Fibroblast of pulmonary artery (primary cell): ENCODE results near the gene RASAL2.

Source experiments
- DNase-seq: peaks from one replicate; pipeline ENCODE4 v3.0.0-alpha.2; 2010; ENCODE audit warnings: low read depth
- H3K4me3 ChIP-seq: replicated peaks from 2 replicates; pipeline ENCODE4 v1.5.1; 2011; ENCODE audit warnings: low read depth, mild to moderate bottlenecking, control low read depth, low read length, moderate library complexity
- CTCF ChIP-seq: IDR thresholded peaks from 2 replicates; pipeline ENCODE4 v1.5.1; 2011; ENCODE audit warnings: mild to moderate bottlenecking, control low read depth, low read length, inconsistent platforms; ENCODE audit errors: missing control alignments

RASAL2 gene

GRCh38 chr1:178354816-178355215 lies 260.9 kb downstream of the RASAL2 start:
- no peak for TF ChIP-seq CTCF

GRCh38 chr1:178356299-178356698 lies 262.4 kb downstream of the RASAL2 start:
- DNase-seq, result no peak
- TF ChIP-seq CTCF, result no peak
- H3K4me3 ChIP-seq, result no peak overlapping the region

More at GRCh38 chr1:178354816-178355215, 260.9 kb downstream of the RASAL2 start:
- DNase-seq, result no peak
- H3K4me3 ChIP-seq, result no peak overlapping the region

DNA sequence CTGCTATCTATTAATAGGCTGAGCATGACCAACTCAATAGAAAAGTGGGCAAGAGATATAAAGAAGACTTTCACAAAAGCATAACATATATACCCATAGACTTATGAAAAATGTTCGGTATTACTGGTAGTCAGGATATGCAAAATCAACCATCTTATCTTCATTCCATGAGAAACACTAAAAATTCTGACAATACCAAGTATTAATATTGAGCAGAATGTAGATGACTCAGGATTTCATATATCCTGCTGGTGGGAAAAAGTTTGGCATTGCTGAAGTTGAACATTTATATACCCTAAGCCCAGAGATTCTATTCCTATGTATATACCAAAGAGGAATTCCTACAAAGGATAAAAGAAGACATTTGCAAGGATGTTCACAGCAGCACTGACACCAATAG lies 264.6 kb downstream of the RASAL2 start:
- DNase-seq, result peak; percentile 35
- H3K4me3 ChIP-seq, result no peak overlapping the region
- no peak for TF ChIP-seq CTCF

- no peak for DNase-seq
- no peak overlapping the region for H3K4me3 ChIP-seq
- no peak for TF ChIP-seq CTCF
Measured at GRCh38 chr1:178360421-178360820, 266.5 kb downstream of the RASAL2 start.

DNA sequence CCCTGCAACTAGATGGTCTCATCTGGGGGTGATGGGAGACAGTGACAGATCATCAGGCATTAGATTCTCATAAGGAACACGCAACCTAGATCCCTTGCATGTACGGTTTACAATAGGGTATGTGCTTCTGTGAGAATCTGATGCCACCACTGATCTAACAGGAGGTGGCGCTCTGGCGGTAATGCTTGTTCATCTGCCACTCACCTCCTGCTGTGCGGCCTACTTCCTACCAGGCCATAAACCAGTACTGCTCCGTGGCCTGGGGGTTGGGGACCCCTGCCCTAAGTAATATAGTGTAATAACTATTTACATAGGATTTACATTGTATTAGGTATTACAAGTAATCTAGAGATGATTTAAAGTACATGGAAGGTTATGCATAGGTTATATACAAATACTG lies 267.9 kb downstream of the RASAL2 start:
- no peak for DNase-seq
- TF ChIP-seq CTCF, result no peak
- no peak overlapping the region for H3K4me3 ChIP-seq

- DNase-seq, result peak; percentile 79
- no peak for TF ChIP-seq CTCF
- H3K4me3 ChIP-seq, result no peak overlapping the region
Measured at GRCh38 chr1:178362747-178363146, 268.8 kb downstream of the RASAL2 start.

- DNase-seq, result no peak
- no peak for TF ChIP-seq CTCF
- H3K4me3 ChIP-seq, result no peak overlapping the region
Measured at GRCh38 chr1:178364782-178365181, 270.9 kb downstream of the RASAL2 start.
